Duodenal mucosa (tissue), 2 donors: Measurements from ENCODE around the gene CSNK1E.

Source experiments
- H3K27ac ChIP-seq: one replicate; pipeline ENCODE4 v1.7.0; 2013; ENCODE audit warnings: low read depth, low read length
- H3K27me3 ChIP-seq, 2 donors: one replicate each; pipeline ENCODE4 v1.7.0; 2013; ENCODE audit warnings: low read length in 2 of 2, control low read depth in 1 of 2; ENCODE audit not compliant: insufficient read depth in 2 of 2, control insufficient read depth in 1 of 2
- H3K36me3 ChIP-seq, 2 donors: one replicate each; pipeline ENCODE4 v1.7.0; 2013; ENCODE audit warnings: low read length in 2 of 2, control low read depth in 1 of 2; ENCODE audit not compliant: insufficient read depth in 2 of 2, control insufficient read depth in 1 of 2
- H3K4me1 ChIP-seq, 2 donors: one replicate each; pipeline ENCODE4 v1.7.0; 2013; ENCODE audit warnings: low read length in 2 of 2, control low read depth in 1 of 2; ENCODE audit not compliant: insufficient read depth in 2 of 2, control insufficient read depth in 1 of 2
- H3K4me3 ChIP-seq, 2 donors: one replicate each; pipeline ENCODE4 v1.7.0; 2013; ENCODE audit warnings: low read length in 2 of 2, low read depth in 1 of 2
- H3K9ac ChIP-seq, 2 donors: one replicate each; pipeline ENCODE4 v1.7.0; 2013; ENCODE audit warnings: low read length in 2 of 2, low read depth in 1 of 2
- H3K9me3 ChIP-seq, 2 donors: one replicate each; pipeline ENCODE4 v1.7.0; 2013; ENCODE audit warnings: low read length in 2 of 2, control low read depth in 1 of 2; ENCODE audit not compliant: control insufficient read depth in 1 of 2

Gene CSNK1E

GRCh38 chr22:38295863-38296262, 21.4 kb downstream of the CSNK1E start:
- no peaks in the 10 kb centered on the region for H3K27me3 ChIP-seq
- H3K4me3 ChIP-seq = no peak overlapping the region
- peaks cover 39 to 87% of the 10 kb centered on the region in 2 donors for H3K36me3 ChIP-seq
- peaks cover 7 to 8% of the 10 kb centered on the region in 2 donors for H3K4me1 ChIP-seq
- no peaks in the 10 kb centered on the region for H3K9me3 ChIP-seq
- H3K27ac ChIP-seq = no peak overlapping the region
- H3K9ac ChIP-seq = no peak overlapping the region

DNA sequence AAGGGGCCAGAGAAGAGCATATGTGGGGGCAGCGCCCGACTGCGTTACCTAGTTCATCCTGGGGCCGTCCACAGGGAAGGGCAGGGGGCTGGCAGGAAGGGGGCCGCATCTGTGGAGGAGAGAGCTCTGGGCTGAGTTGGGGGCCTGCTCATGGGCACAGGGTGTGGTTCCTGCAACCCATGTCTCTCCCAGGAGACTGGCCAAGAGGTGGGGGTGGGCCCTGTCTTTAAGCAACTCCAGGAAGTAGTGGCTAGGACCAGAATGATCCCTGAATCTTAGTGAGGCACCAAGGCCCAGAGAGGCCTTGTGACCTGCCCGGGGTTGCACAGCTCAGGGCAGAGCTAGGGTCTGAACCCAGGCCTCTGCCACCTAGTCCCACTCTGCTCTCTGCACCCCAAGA, 21.9 kb downstream of the CSNK1E start:
- no peak overlapping the region for H3K27ac ChIP-seq
- peaks cover 33 to 83% of the 10 kb centered on the region in 2 donors for H3K36me3 ChIP-seq

DNA sequence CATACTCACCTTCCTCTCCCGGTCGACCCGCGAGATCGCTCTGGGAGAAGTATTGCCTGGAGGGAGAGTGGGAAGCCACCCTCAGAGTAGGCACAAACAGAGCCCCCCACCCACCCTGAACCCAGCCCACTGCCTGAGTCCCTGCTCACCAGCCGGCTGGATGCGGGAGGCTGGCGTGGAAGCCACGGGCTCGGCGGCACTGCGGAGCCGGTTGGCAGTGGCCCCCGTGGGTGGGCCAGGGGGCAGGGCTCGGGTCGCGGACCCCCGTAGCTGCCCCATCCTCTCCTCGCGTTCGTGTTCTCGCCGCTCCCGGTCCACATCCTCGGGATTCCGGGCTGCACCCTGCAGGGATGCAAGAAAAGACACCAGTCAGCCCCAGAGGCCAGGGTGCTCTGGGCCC, 23.0 kb downstream of the CSNK1E start:
- Histone ChIP-seq H3K36me3 (peaks cover 25 to 75% of the 10 kb centered on the region in 2 donors), H3K27ac (no peak overlapping the region), H3K4me3 (no peak overlapping the region), H3K9ac (no peak overlapping the region), H3K9me3 (no peaks in the 10 kb centered on the region), H3K4me1 (peaks cover 15 to 16% of the 10 kb centered on the region in 2 donors), H3K27me3 (no peaks in the 10 kb centered on the region)

More for the DNA sequence above, 21.9 kb downstream of the CSNK1E start:
- no peak overlapping the region for H3K9ac ChIP-seq
- H3K4me1 ChIP-seq = peaks cover 10 to 13% of the 10 kb centered on the region in 2 donors
- no peak overlapping the region for H3K4me3 ChIP-seq
- no peaks in the 10 kb centered on the region for H3K27me3 ChIP-seq
- no peaks in the 10 kb centered on the region for H3K9me3 ChIP-seq

GRCh38 chr22:38292694-38293093, 24.5 kb downstream of the CSNK1E start:
- Histone ChIP-seq H3K36me3 (peaks cover 21 to 62% of the 10 kb centered on the region in 2 donors), H3K4me3 (no peak overlapping the region), H3K27me3 (no peaks in the 10 kb centered on the region), H3K27ac (no peak overlapping the region), H3K4me1 (peaks cover 15 to 16% of the 10 kb centered on the region in 2 donors), H3K9ac (no peak overlapping the region), H3K9me3 (no peaks in the 10 kb centered on the region)

GRCh38 chr22:38291201-38291777, 25.9 kb downstream of the CSNK1E start:
- Histone ChIP-seq H3K36me3 (peaks cover 8 to 47% of the 10 kb centered on the region in 2 donors), H3K4me3 (no peak overlapping the region), H3K9ac (no peak overlapping the region), H3K9me3 (no peaks in the 10 kb centered on the region), H3K4me1 (peaks cover 15 to 16% of the 10 kb centered on the region in 2 donors), H3K27me3 (no peaks in the 10 kb centered on the region), H3K27ac (no peak overlapping the region)

GRCh38 chr22:38290347-38290746, 26.9 kb downstream of the CSNK1E start:
- no peak overlapping the region for H3K4me3 ChIP-seq
- H3K27ac ChIP-seq = no peak overlapping the region
- peaks cover 6 to 38% of the 10 kb centered on the region in 2 donors for H3K36me3 ChIP-seq
- H3K27me3 ChIP-seq = no peaks in the 10 kb centered on the region
- peaks cover 16% of the 10 kb centered on the region in 2 donors for H3K4me1 ChIP-seq
- no peak overlapping the region for H3K9ac ChIP-seq
- H3K9me3 ChIP-seq = no peaks in the 10 kb centered on the region

- Histone ChIP-seq H3K9ac (no peak overlapping the region), H3K27ac (no peak overlapping the region), H3K36me3 (peaks cover 6 to 32% of the 10 kb centered on the region in 2 donors), H3K4me3 (no peak overlapping the region), H3K4me1 (peaks cover 16 to 19% of the 10 kb centered on the region in 2 donors), H3K9me3 (no peaks in the 10 kb centered on the region), H3K27me3 (no peaks in the 10 kb centered on the region)
Measured at GRCh38 chr22:38289583-38290082, 27.6 kb downstream of the CSNK1E start.

GRCh38 chr22:38286915-38287669, 30.1 kb downstream of the CSNK1E start:
- peaks cover 23 to 32% of the 10 kb centered on the region in 2 donors for H3K4me1 ChIP-seq
- H3K4me3 ChIP-seq = no peak overlapping the region
- H3K27ac ChIP-seq = no peak overlapping the region
- H3K9ac ChIP-seq = no peak overlapping the region
- no peaks in the 10 kb centered on the region for H3K9me3 ChIP-seq
- H3K36me3 ChIP-seq = peaks cover 0 to 9% of the 10 kb centered on the region in 2 donors
- H3K27me3 ChIP-seq = no peaks in the 10 kb centered on the region

DNA sequence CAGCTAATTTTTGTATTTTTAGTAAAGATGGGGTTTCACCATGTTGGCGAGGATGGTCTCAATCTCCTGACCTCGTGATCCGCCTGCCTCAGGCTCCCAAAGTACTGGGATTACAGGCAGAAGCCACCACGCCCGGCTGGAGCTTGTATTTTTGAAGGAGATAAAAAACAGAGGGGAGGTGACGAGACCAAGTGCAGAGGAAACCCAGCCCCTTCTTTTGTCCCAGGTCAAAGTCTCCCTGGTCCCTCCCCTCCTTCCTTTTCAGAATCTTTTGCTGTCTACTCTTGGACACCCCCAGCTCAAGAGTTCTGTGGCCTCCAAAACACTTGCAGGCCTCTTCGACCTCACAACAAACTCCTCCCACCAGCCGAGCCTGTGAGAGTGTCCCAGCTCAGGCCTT, 32.2 kb downstream of the CSNK1E start:
- H3K4me1 ChIP-seq = peaks cover 7 to 18% of the 10 kb centered on the region in 2 donors
- H3K9me3 ChIP-seq = no peaks in the 10 kb centered on the region
- no peak overlapping the region for H3K4me3 ChIP-seq
- peaks cover 0 to 4% of the 10 kb centered on the region in 2 donors for H3K36me3 ChIP-seq
- H3K27ac ChIP-seq = no peak overlapping the region
- no peaks in the 10 kb centered on the region for H3K27me3 ChIP-seq
- H3K9ac ChIP-seq = no peak overlapping the region

- H3K4me1 ChIP-seq = peaks cover 7 to 17% of the 10 kb centered on the region in 2 donors
- no peak overlapping the region for H3K9ac ChIP-seq
- no peaks in the 10 kb centered on the region for H3K36me3 ChIP-seq
- no peak overlapping the region for H3K4me3 ChIP-seq
- no peak overlapping the region for H3K27ac ChIP-seq
- H3K27me3 ChIP-seq = no peaks in the 10 kb centered on the region
- H3K9me3 ChIP-seq = no peaks in the 10 kb centered on the region
Measured at GRCh38 chr22:38284042-38284402, 33.2 kb downstream of the CSNK1E start.
